Posterior vena cava (tissue), 2 donors: ENCODE measurements around the gene CPED1. TPM values are rescaled to one million over a fixed set of nuclear protein-coding genes. Genes with fewer than 3 reads are reported as not detected.
"Not testable (repeated sequence)": the region's sequence is repeated elsewhere in the genome, so short reads cannot be mapped to it uniquely, and the experiment has no call there.

Source experiments
- DNase-seq: peaks from one replicate; pipeline ENCODE4 v3.0.0-alpha.2; 2020; ENCODE audit warnings: low spot score
- intact Hi-C, 2 donors: fragments of 100-400 bp; cut with DNase I; formaldehyde crosslinking; loops; one replicate each; pipeline versions ENCODE4 v1.14.1 to v1.14.2; 2022 to 2023
- total RNA-seq, 2 donors: library from RNA; stranded (reverse); fragmentation: NEBNext Ultra II Directional; extraction: Animal tissue kit (Norgen Biotek cat#: 25700); gene quantifications; one replicate each; pipeline ENCODE4 v1.2.1, GENCODE V29; 2021
- donor health status: DM: yes; HTN: yes; CAD: no.
- donor health status: DM: yes; HTN: yes; CAD: no.

The CPED1 gene
- total RNA-seq, 2 donors from 2014 or later, result 99.6 to 120 TPM

GRCh38 chr7:121180436-121181063 lies 192.0 kb downstream of the CPED1 start:
- no peak for DNase-seq
- intact Hi-C loops, result no loop called here

- no peak for DNase-seq
- intact Hi-C loops, result no loop called here
Measured at GRCh38 chr7:121181357-121181756, 192.8 kb downstream of the CPED1 start.

- DNase-seq, result no peak
Measured at GRCh38 chr7:121182281-121182680, 193.8 kb downstream of the CPED1 start.

GRCh38 chr7:121182902-121183301 lies 194.4 kb downstream of the CPED1 start:
- intact Hi-C loops, result no loop called here

More at GRCh38 chr7:121182281-121182680, 193.8 kb downstream of the CPED1 start:
- intact Hi-C loops, result no loop called here

GRCh38 chr7:121183883-121184282 lies 195.4 kb downstream of the CPED1 start:
- intact Hi-C loops, DNase-seq: not testable (repeated sequence)

More at GRCh38 chr7:121182902-121183301, 194.4 kb downstream of the CPED1 start:
- DNase-seq, result no peak

- intact Hi-C loops, result no loop called here
- DNase-seq, result no peak
Measured at GRCh38 chr7:121186746-121187145, 198.2 kb downstream of the CPED1 start.

- intact Hi-C loops, result no loop called here
Measured at GRCh38 chr7:121187222-121187621, 198.7 kb downstream of the CPED1 start.

GRCh38 chr7:121187676-121188075 lies 199.2 kb downstream of the CPED1 start:
- no peak for DNase-seq
- intact Hi-C loops, result no loop called here

More at GRCh38 chr7:121187222-121187621, 198.7 kb downstream of the CPED1 start:
- no peak for DNase-seq

GRCh38 chr7:121192834-121193233 lies 204.3 kb downstream of the CPED1 start:
- DNase-seq, result no peak
- intact Hi-C loops, result no loop called here

GRCh38 chr7:121195010-121195409 lies 206.5 kb downstream of the CPED1 start:
- intact Hi-C loops, result no loop called here

GRCh38 chr7:121195874-121196273 lies 207.4 kb downstream of the CPED1 start:
- intact Hi-C loops, result no loop called here
- no peak for DNase-seq

More at GRCh38 chr7:121195010-121195409, 206.5 kb downstream of the CPED1 start:
- DNase-seq, result no peak

GRCh38 chr7:121196286-121196685 lies 207.8 kb downstream of the CPED1 start:
- intact Hi-C loops, result no loop called here
- no peak for DNase-seq

- intact Hi-C loops, result no loop called here
- no peak for DNase-seq
Measured at GRCh38 chr7:121197455-121197854, 208.9 kb downstream of the CPED1 start.

- intact Hi-C loops, result no loop called here
- DNase-seq, result no peak
Measured at GRCh38 chr7:121198502-121198901, 210.0 kb downstream of the CPED1 start.

GRCh38 chr7:121202125-121202524 lies 213.6 kb downstream of the CPED1 start:
- intact Hi-C loops, result no loop called here

GRCh38 chr7:121202834-121203233 lies 214.3 kb downstream of the CPED1 start:
- intact Hi-C loops, result no loop called here
- DNase-seq, result no peak

More at GRCh38 chr7:121202125-121202524, 213.6 kb downstream of the CPED1 start:
- DNase-seq, result no peak

- intact Hi-C loops, result no loop called here
- DNase-seq, result no peak
Measured at GRCh38 chr7:121204537-121204936, 216.0 kb downstream of the CPED1 start.

GRCh38 chr7:121205777-121206176 lies 217.3 kb downstream of the CPED1 start:
- intact Hi-C loops, result no loop called here
- no peak for DNase-seq

- no peak for DNase-seq
- intact Hi-C loops, result no loop called here
Measured at GRCh38 chr7:121211253-121211652, 222.7 kb downstream of the CPED1 start.

GRCh38 chr7:121212036-121212435 lies 223.5 kb downstream of the CPED1 start:
- no peak for DNase-seq
- intact Hi-C loops, result no loop called here

GRCh38 chr7:121214657-121215056 lies 226.1 kb downstream of the CPED1 start:
- no peak for DNase-seq
- intact Hi-C loops, result no loop called here
